ENCODE measurements around the gene RNF215. TPM values are rescaled to one million over a fixed set of nuclear protein-coding genes. Genes with fewer than 3 reads are reported as not detected.
"Not testable (repeated sequence)": the region's sequence is repeated elsewhere in the genome, so short reads cannot be mapped to it uniquely, and the experiment has no call there.

RNF215 gene
- total and polyA plus RNA-seq, 8 donors: 14.6 to 27.5 (median 23.2) TPM

GRCh38 chr22:30406400-30406799 is 19.2 kb upstream of the RNF215 start:
- no peaks in the 10 kb centered on the region for H3K4me1 ChIP-seq
- no peak overlapping the region for H3K4me3 ChIP-seq
- intact Hi-C loops (cut with DNase I): no loop called here
- no peaks in the 10 kb centered on the region for H3K9me3 ChIP-seq
- peaks cover 0 to 11% of the 10 kb centered on the region in 2 donors for H3K36me3 ChIP-seq
- TF ChIP-seq CTCF (IDR thresholded peaks at IDR 0.05): no peak
- no peaks in the 10 kb centered on the region for H3K27me3 ChIP-seq
- no peak overlapping the region for H3K27ac ChIP-seq
- DNase-seq (no peak), ATAC-seq (no peak)

- ATAC-seq (no peak), DNase-seq (no peak)
- no peaks in the 10 kb centered on the region for H3K27me3 ChIP-seq
- TF ChIP-seq CTCF (IDR thresholded peaks at IDR 0.05): no peak
- H3K4me1 ChIP-seq: no peaks in the 10 kb centered on the region
- H3K27ac ChIP-seq: no peak overlapping the region
- intact Hi-C loops (cut with DNase I): no loop called here
- no peak overlapping the region for H3K4me3 ChIP-seq
- H3K36me3 ChIP-seq: peaks cover 0 to 5% of the 10 kb centered on the region in 2 donors
- H3K9me3 ChIP-seq: no peaks in the 10 kb centered on the region
Observed at GRCh38 chr22:30405731-30406130, 18.5 kb upstream of the RNF215 start.

GRCh38 chr22:30404307-30404706 is 17.1 kb upstream of the RNF215 start:
- no peak for ATAC-seq
- no peak for TF ChIP-seq CTCF (IDR thresholded peaks at IDR 0.05)
- Histone ChIP-seq H3K27ac (no peak overlapping the region), H3K4me1 (no peaks in the 10 kb centered on the region), H3K36me3 (no peaks in the 10 kb centered on the region), H3K27me3 (peaks cover 0 to 9% of the 10 kb centered on the region in 2 donors), H3K9me3 (no peaks in the 10 kb centered on the region), H3K4me3 (no peak overlapping the region)
- no peak for DNase-seq
- intact Hi-C loops (cut with DNase I): no loop called here

- intact Hi-C loops (cut with DNase I); H3K27ac ChIP-seq; H3K9me3 ChIP-seq; H3K36me3 ChIP-seq; DNase-seq; ATAC-seq; H3K4me3 ChIP-seq; H3K4me1 ChIP-seq: not testable (repeated sequence)
- peaks cover 0 to 25% of the 10 kb centered on the region in 2 donors for H3K27me3 ChIP-seq
Observed at GRCh38 chr22:30402766-30403104, 15.5 kb upstream of the RNF215 start.

- no peaks in the 10 kb centered on the region for H3K36me3 ChIP-seq
- no peak overlapping the region for H3K4me3 ChIP-seq
- peaks cover 0 to 12% of the 10 kb centered on the region in 2 donors for H3K4me1 ChIP-seq
- H3K27me3 ChIP-seq: peaks cover 0 to 30% of the 10 kb centered on the region in 2 donors
- ATAC-seq: no peak
- no peak for DNase-seq
- intact Hi-C loops (cut with DNase I): no loop called here
- H3K9me3 ChIP-seq: no peaks in the 10 kb centered on the region
- no peak overlapping the region for H3K27ac ChIP-seq
- TF ChIP-seq CTCF (IDR thresholded peaks at IDR 0.05): no peak
Observed at GRCh38 chr22:30402028-30402765, 15.0 kb upstream of the RNF215 start.

- H3K9me3 ChIP-seq; H3K4me3 ChIP-seq; ATAC-seq; intact Hi-C loops (cut with DNase I); H3K27ac ChIP-seq; H3K36me3 ChIP-seq; DNase-seq: not testable (repeated sequence)
- peaks cover 0 to 42% of the 10 kb centered on the region in 2 donors for H3K27me3 ChIP-seq
- peaks cover 3 to 21% of the 10 kb centered on the region in 2 donors for H3K4me1 ChIP-seq
Observed at GRCh38 chr22:30401024-30401423, 13.8 kb upstream of the RNF215 start.

All from left lung (tissue), 10 donors.